NCI-H1436 treated with DMSO at 0.1 percent for 48 hours (cell line): ENCODE results near the gene ETV6.

Experiments
- DNase-seq: peaks from one replicate; lab custom pipeline; 2025; lab: John Stamatoyannopoulos, UW

Gene ETV6

DNA sequence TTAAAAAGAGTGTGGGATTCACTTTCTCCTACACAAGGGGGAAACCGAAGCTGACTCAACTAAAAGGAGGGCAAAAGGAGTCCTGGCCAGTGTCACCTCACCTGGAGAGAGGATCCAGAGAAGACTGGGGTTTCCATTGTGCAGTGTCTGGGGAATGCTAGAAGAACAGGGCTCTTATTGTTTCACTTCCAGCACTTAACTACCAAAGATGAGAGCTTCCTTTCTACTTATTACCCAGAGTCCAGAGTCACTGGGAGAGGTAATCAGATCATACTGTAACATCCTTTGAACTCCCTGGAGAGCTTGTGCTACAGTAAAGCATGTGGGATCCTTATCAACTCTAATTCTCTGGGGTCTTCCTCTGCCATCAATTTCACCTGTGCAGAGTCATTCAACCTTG, 272.9 kb downstream of the ETV6 start:
- peak; percentile 13 for DNase-seq

DNA sequence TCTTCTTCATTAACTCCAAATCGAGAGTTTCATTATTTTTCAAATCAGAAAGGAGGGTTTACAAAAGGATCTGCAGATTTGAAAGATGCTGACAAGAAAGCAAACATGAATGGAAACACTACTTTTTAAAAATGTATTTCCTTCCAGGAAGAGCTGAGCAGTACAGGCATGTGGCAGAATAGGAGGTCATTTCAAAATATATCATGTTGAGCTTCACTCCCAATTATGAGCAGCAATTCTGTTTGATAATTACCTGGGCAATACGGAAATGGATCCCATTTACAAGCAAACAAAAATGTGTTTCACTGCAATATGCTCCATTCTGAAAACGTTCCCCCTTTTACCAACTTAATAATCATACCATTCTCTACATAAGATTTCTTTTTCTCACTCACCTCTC, 273.6 kb downstream of the ETV6 start:
- no peak for DNase-seq

- no peak for DNase-seq
Measured at GRCh38 chr12:11927286-11927935, 277.9 kb downstream of the ETV6 start.

DNA sequence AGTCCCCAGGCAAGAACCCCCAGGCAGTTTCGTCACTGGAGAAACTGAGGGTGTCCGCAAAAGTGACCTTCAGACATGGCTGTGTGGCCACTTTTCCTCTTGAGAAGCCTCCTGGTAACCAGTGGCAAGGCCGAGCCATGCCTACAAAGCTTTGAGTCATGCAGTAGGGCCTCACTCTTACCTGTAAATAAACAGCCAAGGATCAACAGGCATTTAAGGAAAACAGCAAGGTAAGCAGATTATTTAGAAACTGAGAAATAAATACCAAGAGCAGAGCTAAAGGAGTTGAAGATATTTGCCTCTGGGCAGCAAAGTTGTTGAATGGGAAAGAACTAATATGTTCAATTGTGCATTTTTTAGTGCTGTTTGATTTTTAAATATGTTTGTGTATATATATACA, 280.2 kb downstream of the ETV6 start:
- no peak for DNase-seq

DNA sequence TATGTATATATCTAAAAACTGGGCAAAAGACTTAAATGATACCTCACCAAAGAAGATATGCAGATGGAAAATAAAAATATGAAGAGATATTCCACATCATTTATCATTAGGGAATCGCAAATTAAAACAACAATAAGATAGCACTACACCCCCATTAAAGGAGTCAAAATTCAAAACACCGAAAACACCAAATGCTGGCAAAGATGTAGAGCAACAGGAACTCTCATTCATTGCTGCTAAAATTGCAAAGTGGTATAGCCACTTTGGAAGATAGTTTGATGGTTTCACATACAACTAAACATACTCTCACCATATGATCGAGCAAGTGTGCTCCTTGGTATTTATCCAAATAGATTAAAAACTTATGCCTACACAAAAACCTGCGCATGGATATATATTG, 289.7 kb downstream of the ETV6 start:
- no peak for DNase-seq

- no peak for DNase-seq
Measured at GRCh38 chr12:11941606-11942337, 292.3 kb downstream of the ETV6 start.

DNA sequence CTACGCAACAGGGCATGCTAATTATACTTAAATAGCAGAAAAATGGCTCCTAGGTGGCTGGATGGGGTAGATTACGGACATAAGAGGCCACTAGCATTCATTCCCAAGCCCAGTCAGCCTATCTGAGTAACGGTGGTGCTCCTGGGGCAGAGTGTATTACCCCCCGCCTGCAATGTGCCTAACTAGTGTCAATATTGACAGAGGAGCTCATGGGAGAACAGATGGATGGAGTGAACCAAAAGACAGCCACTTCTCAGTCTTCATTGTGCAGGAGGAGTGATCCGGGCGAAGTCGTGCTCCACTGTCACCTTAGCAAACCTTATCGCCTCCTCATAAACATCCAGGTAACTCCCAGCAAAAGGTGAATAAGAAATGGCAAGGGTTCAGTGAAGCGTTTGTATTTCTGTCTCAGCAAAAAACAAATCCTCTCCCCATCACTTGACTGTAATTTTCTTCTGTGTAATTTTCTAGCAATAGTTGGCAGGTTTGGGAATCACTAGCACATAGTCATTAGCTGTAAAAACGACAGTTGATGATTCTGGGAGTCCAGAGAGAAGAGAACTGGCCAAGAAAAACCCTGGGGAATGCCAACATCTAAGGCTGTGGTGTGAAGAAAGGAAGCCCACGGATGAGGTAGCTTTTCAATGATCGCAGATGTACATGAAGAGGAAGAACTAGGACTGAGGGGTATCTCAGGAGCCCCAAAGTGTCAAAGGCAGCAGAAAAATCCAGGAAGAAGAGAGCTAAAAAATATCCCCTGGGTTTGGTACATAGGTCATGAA, 294.6 kb downstream of the ETV6 start:
- DNase-seq = peak; percentile 40
